ENCODE measurements around the gene NACC2.

Gene NACC2

GRCh38 chr9:136018257-136019031, 76.6 kb downstream of the NACC2 start:
- no peaks in the 10 kb centered on the region for H3K27me3 ChIP-seq (ENCODE audit: control insufficient read depth, insufficient read depth, low read length)
- no peak overlapping the region for H3K4me3 ChIP-seq (ENCODE audit: low read length)
- H3K27ac ChIP-seq (ENCODE audit: low read depth, low read length), result no peak overlapping the region
- H3K9ac ChIP-seq (ENCODE audit: low read length), result no peak overlapping the region
- H3K36me3 ChIP-seq (ENCODE audit: control insufficient read depth, insufficient read depth, low read length), result peaks cover under 1% of the 10 kb centered on the region
- H3K4me1 ChIP-seq (ENCODE audit: control insufficient read depth, insufficient read depth, low read length), result peaks cover under 1% of the 10 kb centered on the region

- Histone ChIP-seq H3K4me3 (ENCODE audit: low read length) (no peak overlapping the region), H3K9ac (ENCODE audit: low read length) (no peak overlapping the region), H3K4me1 (ENCODE audit: control insufficient read depth, insufficient read depth, low read length) (peaks cover under 1% of the 10 kb centered on the region), H3K36me3 (ENCODE audit: control insufficient read depth, insufficient read depth, low read length) (peaks cover 3% of the 10 kb centered on the region), H3K27ac (ENCODE audit: low read depth, low read length) (no peak overlapping the region), H3K27me3 (ENCODE audit: control insufficient read depth, insufficient read depth, low read length) (no peaks in the 10 kb centered on the region)
These were observed 77.5 kb downstream of the NACC2 start for GRCh38 chr9:136017289-136018190.

- H3K4me1 ChIP-seq (ENCODE audit: control insufficient read depth, insufficient read depth, low read length), result peaks cover 8% of the 10 kb centered on the region
- peaks cover 3% of the 10 kb centered on the region for H3K36me3 ChIP-seq (ENCODE audit: control insufficient read depth, insufficient read depth, low read length)
- no peak overlapping the region for H3K27ac ChIP-seq (ENCODE audit: low read depth, low read length)
- H3K9ac ChIP-seq (ENCODE audit: low read length), result no peak overlapping the region
- no peaks in the 10 kb centered on the region for H3K27me3 ChIP-seq (ENCODE audit: control insufficient read depth, insufficient read depth, low read length)
- no peak overlapping the region for H3K4me3 ChIP-seq (ENCODE audit: low read length)
These were observed 78.4 kb downstream of the NACC2 start for GRCh38 chr9:136016572-136017288.

GRCh38 chr9:136015656-136016571, 79.2 kb downstream of the NACC2 start:
- H3K36me3 ChIP-seq (ENCODE audit: control insufficient read depth, insufficient read depth, low read length), result peaks cover 3% of the 10 kb centered on the region
- peaks cover 10% of the 10 kb centered on the region for H3K4me1 ChIP-seq (ENCODE audit: control insufficient read depth, insufficient read depth, low read length)
- H3K27me3 ChIP-seq (ENCODE audit: control insufficient read depth, insufficient read depth, low read length), result no peaks in the 10 kb centered on the region
- H3K4me3 ChIP-seq (ENCODE audit: low read length), result no peak overlapping the region
- no peak overlapping the region for H3K27ac ChIP-seq (ENCODE audit: low read depth, low read length)
- no peak overlapping the region for H3K9ac ChIP-seq (ENCODE audit: low read length)

GRCh38 chr9:136014924-136015633, 80.0 kb downstream of the NACC2 start:
- H3K27me3 ChIP-seq (ENCODE audit: control insufficient read depth, insufficient read depth, low read length), result no peaks in the 10 kb centered on the region
- peaks cover 3% of the 10 kb centered on the region for H3K36me3 ChIP-seq (ENCODE audit: control insufficient read depth, insufficient read depth, low read length)
- peaks cover 10% of the 10 kb centered on the region for H3K4me1 ChIP-seq (ENCODE audit: control insufficient read depth, insufficient read depth, low read length)
- H3K9ac ChIP-seq (ENCODE audit: low read length), result no peak overlapping the region
- H3K27ac ChIP-seq (ENCODE audit: low read depth, low read length), result no peak overlapping the region
- no peak overlapping the region for H3K4me3 ChIP-seq (ENCODE audit: low read length)

GRCh38 chr9:136014147-136014923, 80.8 kb downstream of the NACC2 start:
- peaks cover 3% of the 10 kb centered on the region for H3K36me3 ChIP-seq (ENCODE audit: control insufficient read depth, insufficient read depth, low read length)
- H3K27me3 ChIP-seq (ENCODE audit: control insufficient read depth, insufficient read depth, low read length), result no peaks in the 10 kb centered on the region
- peaks cover 10% of the 10 kb centered on the region for H3K4me1 ChIP-seq (ENCODE audit: control insufficient read depth, insufficient read depth, low read length)
- no peak overlapping the region for H3K27ac ChIP-seq (ENCODE audit: low read depth, low read length)
- H3K9ac ChIP-seq (ENCODE audit: low read length), result no peak overlapping the region
- no peak overlapping the region for H3K4me3 ChIP-seq (ENCODE audit: low read length)

GRCh38 chr9:136013524-136014034, 81.5 kb downstream of the NACC2 start:
- no peak overlapping the region for H3K27ac ChIP-seq (ENCODE audit: low read depth, low read length)
- H3K9ac ChIP-seq (ENCODE audit: low read length), result no peak overlapping the region
- H3K4me1 ChIP-seq (ENCODE audit: control insufficient read depth, insufficient read depth, low read length), result peaks cover 14% of the 10 kb centered on the region
- no peaks in the 10 kb centered on the region for H3K27me3 ChIP-seq (ENCODE audit: control insufficient read depth, insufficient read depth, low read length)
- H3K36me3 ChIP-seq (ENCODE audit: control insufficient read depth, insufficient read depth, low read length), result peaks cover 3% of the 10 kb centered on the region
- H3K4me3 ChIP-seq (ENCODE audit: low read length), result no peak overlapping the region

- no peaks in the 10 kb centered on the region for H3K27me3 ChIP-seq (ENCODE audit: control insufficient read depth, insufficient read depth, low read length)
- no peak overlapping the region for H3K9ac ChIP-seq (ENCODE audit: low read length)
- H3K36me3 ChIP-seq (ENCODE audit: control insufficient read depth, insufficient read depth, low read length), result peaks cover 3% of the 10 kb centered on the region
- no peak overlapping the region for H3K4me3 ChIP-seq (ENCODE audit: low read length)
- peaks cover 16% of the 10 kb centered on the region for H3K4me1 ChIP-seq (ENCODE audit: control insufficient read depth, insufficient read depth, low read length)
- H3K27ac ChIP-seq (ENCODE audit: low read depth, low read length), result no peak overlapping the region
These were observed 82.0 kb downstream of the NACC2 start for GRCh38 chr9:136013116-136013515.

- Histone ChIP-seq H3K27me3 (ENCODE audit: control insufficient read depth, insufficient read depth, low read length) (no peaks in the 10 kb centered on the region), H3K4me1 (ENCODE audit: control insufficient read depth, insufficient read depth, low read length) (peaks cover 18% of the 10 kb centered on the region), H3K36me3 (ENCODE audit: control insufficient read depth, insufficient read depth, low read length) (peaks cover 3% of the 10 kb centered on the region), H3K27ac (ENCODE audit: low read depth, low read length) (peak overlapping the region; percentile 75), H3K9ac (ENCODE audit: low read length) (no peak overlapping the region), H3K4me3 (ENCODE audit: low read length) (no peak overlapping the region)
These were observed 82.4 kb downstream of the NACC2 start for GRCh38 chr9:136012651-136013050.

- Histone ChIP-seq H3K27me3 (ENCODE audit: control insufficient read depth, insufficient read depth, low read length) (no peaks in the 10 kb centered on the region), H3K9ac (ENCODE audit: low read length) (no peak overlapping the region), H3K27ac (ENCODE audit: low read depth, low read length) (peak overlapping the region; percentile 75), H3K4me3 (ENCODE audit: low read length) (no peak overlapping the region), H3K36me3 (ENCODE audit: control insufficient read depth, insufficient read depth, low read length) (peaks cover 3% of the 10 kb centered on the region), H3K4me1 (ENCODE audit: control insufficient read depth, insufficient read depth, low read length) (peaks cover 22% of the 10 kb centered on the region)
These were observed 83.2 kb downstream of the NACC2 start for GRCh38 chr9:136011703-136012496.
